PC-9 (cell line): ENCODE results near the gene MOGAT2. TPM values are rescaled to one million over a fixed set of nuclear protein-coding genes. Genes with fewer than 3 reads are reported as not detected.

Experiments
- BruUV-seq: library from RNA; stranded (reverse); fragments of 400-500 nt; replicated peaks from 2 replicates; lab custom pipeline; 2021; lab: Mats Ljungman, UMichigan
- CTCF ChIA-PET: fragments of 300-600 bp; sonication (Branson Sonifier 250); formaldehyde crosslinking; loops from one replicate; lab custom pipeline; 2022; ENCODE audit warnings: antibody characterized with exemption; lab: Charles Lee
- POLR2A ChIA-PET: fragments of 300-600 bp; sonication (Branson Sonifier 250); formaldehyde crosslinking; loops from one replicate; lab custom pipeline; 2022; ENCODE audit warnings: antibody characterized with exemption; ENCODE audit not compliant: unreplicated experiment; lab: Charles Lee
- DNase-seq, 2 experiments: peaks; one replicate each; pipeline versions ENCODE4 v3.0.0 to v3.0.0-alpha.2; 2015 to 2022; ENCODE audit warnings: mixed read lengths in 1 of 2
- H2AFZ ChIP-seq: fragments of 200-600 bp; sonication (generic); 2 replicates; pipeline ENCODE4 v1.8.1; 2017; ENCODE audit warnings: antibody characterized with exemption
- H3F3A ChIP-seq: fragments of 200-600 bp; sonication (generic); 2 replicates; pipeline ENCODE4 v1.8.1; 2017; ENCODE audit warnings: antibody characterized with exemption, mild to moderate bottlenecking, low read depth; ENCODE audit not compliant: insufficient read depth
- H3K27ac ChIP-seq: fragments of 200-600 bp; sonication (generic); 2 replicates; pipeline ENCODE4 v1.6.1; 2016; ENCODE audit warnings: mixed run types
- H3K27me3 ChIP-seq: fragments of 200-600 bp; sonication (generic); 2 replicates; pipeline ENCODE4 v1.6.1; 2016; ENCODE audit warnings: low read depth, mixed run types; ENCODE audit not compliant: insufficient read depth
- H3K36me3 ChIP-seq: fragments of 200-600 bp; sonication (generic); 2 replicates; pipeline ENCODE4 v1.6.1; 2016; ENCODE audit warnings: low read depth, mixed run types
- H3K4me1 ChIP-seq: fragments of 200-600 bp; sonication (generic); replicated peaks from 2 replicates; pipeline ENCODE4 v1.6.1; 2016; ENCODE audit warnings: mixed run types; ENCODE audit not compliant: insufficient read depth
- H3K4me2 ChIP-seq: fragments of 200-600 bp; sonication (generic); 2 replicates; pipeline ENCODE4 v1.6.1; 2017; ENCODE audit warnings: mixed run types
- H3K4me3 ChIP-seq: fragments of 200-600 bp; sonication (generic); 2 replicates; pipeline ENCODE4 v1.6.1; 2016; ENCODE audit warnings: mixed run types
- H3K79me2 ChIP-seq: fragments of 200-600 bp; sonication (generic); 2 replicates; pipeline ENCODE4 v1.6.1; 2017; ENCODE audit warnings: low read depth, mixed run types
- H3K9me2 ChIP-seq: fragments of 200-600 bp; sonication (generic); 2 replicates; pipeline ENCODE4 v1.8.1; 2017; ENCODE audit warnings: mild to moderate bottlenecking; ENCODE audit not compliant: insufficient read depth
- H3K9me3 ChIP-seq: fragments of 200-600 bp; sonication (generic); 2 replicates; pipeline ENCODE4 v1.8.1; 2016; ENCODE audit warnings: low read depth; ENCODE audit not compliant: insufficient read depth
- H4K20me1 ChIP-seq: fragments of 200-600 bp; sonication (generic); 2 replicates; pipeline ENCODE4 v1.8.1; 2017; ENCODE audit not compliant: insufficient read depth
- EZH2 ChIP-seq: fragments of 200-600 bp; sonication (generic); IDR thresholded peaks from 2 replicates; pipeline ENCODE4 v1.8.0; 2017; ENCODE audit warnings: antibody characterized with exemption, low read depth
- intact Hi-C: fragments of 100-400 bp; cut with micrococcal nuclease; formaldehyde crosslinking; loops from one replicate; pipeline ENCODE4 v1.10.0; 2022; ENCODE audit not compliant: unreplicated experiment
- total RNA-seq: library from RNA; stranded (reverse); gene quantifications from 2 replicates; pipeline ENCODE4 v1.2.3, GENCODE V29; 2021
- TF ChIP-seq, protein P1 (sequence below): fragments of 200-600 bp; sonication (generic); conservative IDR thresholded peaks from 2 replicates; pipeline ENCODE4 v1.6.1; 2017; ENCODE audit warnings: mixed run types, antibody characterized with exemption, mild to moderate bottlenecking, moderate library complexity

The MOGAT2 gene
- total RNA-seq, 1 experiment from 2014 or later = not detected

- Histone ChIP-seq H3K9me3 (no peaks in the 10 kb centered on the region), H3F3A (peaks cover 27% of the 10 kb centered on the region), H3K4me2 (no peak overlapping the region), H3K27ac (no peak overlapping the region), H3K36me3 (no peaks in the 10 kb centered on the region), H3K27me3 (no peaks in the 10 kb centered on the region), H3K4me1 (peaks cover 52% of the 10 kb centered on the region), H2AFZ (no peak overlapping the region), H3K4me3 (no peak overlapping the region), H3K9me2 (no peaks in the 10 kb centered on the region), H4K20me1 (no peaks in the 10 kb centered on the region), H3K79me2 (peaks cover 2% of the 10 kb centered on the region)
- no peak for TF ChIP-seq EZH2
- TF ChIP-seq, protein P1, sequence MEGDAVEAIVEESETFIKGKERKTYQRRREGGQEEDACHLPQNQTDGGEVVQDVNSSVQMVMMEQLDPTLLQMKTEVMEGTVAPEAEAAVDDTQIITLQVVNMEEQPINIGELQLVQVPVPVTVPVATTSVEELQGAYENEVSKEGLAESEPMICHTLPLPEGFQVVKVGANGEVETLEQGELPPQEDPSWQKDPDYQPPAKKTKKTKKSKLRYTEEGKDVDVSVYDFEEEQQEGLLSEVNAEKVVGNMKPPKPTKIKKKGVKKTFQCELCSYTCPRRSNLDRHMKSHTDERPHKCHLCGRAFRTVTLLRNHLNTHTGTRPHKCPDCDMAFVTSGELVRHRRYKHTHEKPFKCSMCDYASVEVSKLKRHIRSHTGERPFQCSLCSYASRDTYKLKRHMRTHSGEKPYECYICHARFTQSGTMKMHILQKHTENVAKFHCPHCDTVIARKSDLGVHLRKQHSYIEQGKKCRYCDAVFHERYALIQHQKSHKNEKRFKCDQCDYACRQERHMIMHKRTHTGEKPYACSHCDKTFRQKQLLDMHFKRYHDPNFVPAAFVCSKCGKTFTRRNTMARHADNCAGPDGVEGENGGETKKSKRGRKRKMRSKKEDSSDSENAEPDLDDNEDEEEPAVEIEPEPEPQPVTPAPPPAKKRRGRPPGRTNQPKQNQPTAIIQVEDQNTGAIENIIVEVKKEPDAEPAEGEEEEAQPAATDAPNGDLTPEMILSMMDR = no peak
- ChIA-PET CTCF (no interaction called here), POLR2A (no interaction called here)
- BruUV-seq = no TSS peak
- intact Hi-C loops = no loop called here
- no peak for DNase-seq
These were observed 46.2 kb downstream of the MOGAT2 start for GRCh38 chr11:75763846-75764245.

DNA sequence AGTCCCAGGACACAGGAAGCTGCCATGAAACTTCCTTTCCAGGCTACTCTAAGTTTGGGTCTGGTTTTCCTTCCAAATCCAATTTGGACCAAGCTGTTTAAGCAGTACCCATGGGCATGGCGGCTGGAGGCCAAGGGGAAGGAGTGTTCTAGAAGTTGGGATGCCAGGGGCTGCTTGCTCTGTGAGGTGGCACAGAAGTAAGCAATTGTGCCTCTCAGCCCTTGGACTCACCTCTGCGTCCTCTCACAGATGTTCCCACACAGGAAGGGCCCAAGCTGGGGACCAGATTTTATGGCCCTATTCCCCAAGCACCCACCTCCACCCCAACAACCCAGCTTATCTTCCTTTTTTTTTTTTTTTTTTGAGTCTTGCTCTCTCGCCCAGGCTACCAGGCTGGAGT, 47.5 kb downstream of the MOGAT2 start:
- Histone ChIP-seq H3K9me3 (no peaks in the 10 kb centered on the region), H3K27me3 (no peaks in the 10 kb centered on the region), H3K36me3 (no peaks in the 10 kb centered on the region), H2AFZ (no peak overlapping the region), H4K20me1 (no peaks in the 10 kb centered on the region), H3K9me2 (no peaks in the 10 kb centered on the region), H3K4me1 (peaks cover 52% of the 10 kb centered on the region), H3K27ac (no peak overlapping the region), H3K79me2 (peaks cover 15% of the 10 kb centered on the region), H3K4me3 (no peak overlapping the region), H3F3A (peaks cover 24% of the 10 kb centered on the region), H3K4me2 (no peak overlapping the region)
- no TSS peak for BruUV-seq
- TF ChIP-seq EZH2 = no peak
- TF ChIP-seq, protein P1 = no peak
- POLR2A ChIA-PET = interaction anchor here (0.7 kb wide), 1 partner anchor 194 kb away, joined by 4 read pairs; no protein-coding TSS in a partner anchor
- DNase-seq = no peak
- CTCF ChIA-PET = interaction anchor here (0.6 kb wide), 2 partner anchors 475 to 1797 kb away, joined by 3 read pairs; no protein-coding TSS in a partner anchor
- intact Hi-C loops = no loop called here

DNA sequence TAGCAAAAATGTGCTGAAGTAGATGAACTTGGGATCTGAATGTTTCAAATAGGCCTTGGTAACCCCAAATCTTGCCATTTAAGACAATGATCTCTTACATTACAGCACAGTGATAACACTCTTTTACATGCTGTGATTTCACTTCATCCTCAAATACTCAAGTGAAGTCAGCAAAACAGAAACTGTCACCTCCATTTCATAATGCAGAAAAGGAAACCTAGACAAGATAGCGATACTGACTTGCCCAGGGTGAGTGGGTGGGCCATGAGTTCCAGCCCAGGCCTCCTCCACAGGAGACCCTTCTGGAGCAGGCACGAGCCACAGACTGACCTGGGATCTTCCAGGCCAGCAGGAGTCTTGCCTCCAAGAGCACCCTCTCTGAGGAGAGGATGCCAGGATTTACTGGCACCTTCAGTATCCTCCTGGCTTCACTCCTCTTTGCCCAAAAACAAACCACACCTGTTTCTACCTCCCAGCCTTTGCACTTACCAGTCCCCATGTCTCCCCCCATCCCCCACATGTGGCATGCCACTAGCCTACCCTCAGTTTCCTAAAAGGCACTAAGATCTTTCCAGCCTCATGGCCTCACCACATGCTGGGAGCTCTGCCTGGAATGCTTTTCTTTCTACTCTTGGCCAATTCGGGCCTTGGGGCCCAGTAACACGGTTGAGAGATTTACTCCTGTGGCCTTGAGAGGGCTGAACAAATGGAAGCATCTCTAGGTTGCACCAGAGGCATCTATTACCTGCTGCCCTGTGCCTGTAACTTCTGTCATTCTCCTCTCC, 49.0 kb downstream of the MOGAT2 start:
- Histone ChIP-seq H4K20me1 (no peaks in the 10 kb centered on the region), H3K4me2 (no peak overlapping the region), H2AFZ (no peak overlapping the region), H3K27ac (no peak overlapping the region), H3K4me1 (peaks cover 52% of the 10 kb centered on the region), H3K9me2 (no peaks in the 10 kb centered on the region), H3K9me3 (no peaks in the 10 kb centered on the region), H3K27me3 (no peaks in the 10 kb centered on the region), H3K4me3 (no peak overlapping the region), H3F3A (peaks cover 22% of the 10 kb centered on the region), H3K79me2 (peaks cover 24% of the 10 kb centered on the region), H3K36me3 (no peaks in the 10 kb centered on the region)
- TF ChIP-seq, protein P1 = no peak
- TF ChIP-seq EZH2 = no peak
- ChIA-PET CTCF (no interaction called here), POLR2A (no interaction called here)
- intact Hi-C loops = no loop called here
- BruUV-seq = no TSS peak
- DNase-seq = no peak
